Keratinocyte (primary cell): Measurements from ENCODE around the gene CFAP46.

Experiments
- EZH2 ChIP-seq: IDR thresholded peaks from one replicate; pipeline ENCODE4 v1.6.1; 2012; ENCODE audit warnings: inconsistent platforms, mild to moderate bottlenecking, low read length, moderate library complexity
- TF ChIP-seq, protein P1 (sequence below), 3 experiments: IDR thresholded peaks in 1 of 3; conservative IDR thresholded peaks in 1 of 3; optimal IDR thresholded peaks in 1 of 3; 2 replicates in 2 of 3; 3 replicates in 1 of 3; pipeline versions ENCODE3 to v1.5.1; 2011; ENCODE audit warnings: low read length in 3 of 3, mild to moderate bottlenecking in 3 of 3, moderate library complexity in 2 of 3, control low read depth in 1 of 3, inconsistent platforms in 1 of 3; ENCODE audit not compliant: insufficient read depth in 2 of 3; ENCODE audit errors: extremely low read depth in 1 of 3

GRCh38 chr10:132856869-132857524 is 85.4 kb downstream of the CFAP46 start:
- TF ChIP-seq, protein P1, sequence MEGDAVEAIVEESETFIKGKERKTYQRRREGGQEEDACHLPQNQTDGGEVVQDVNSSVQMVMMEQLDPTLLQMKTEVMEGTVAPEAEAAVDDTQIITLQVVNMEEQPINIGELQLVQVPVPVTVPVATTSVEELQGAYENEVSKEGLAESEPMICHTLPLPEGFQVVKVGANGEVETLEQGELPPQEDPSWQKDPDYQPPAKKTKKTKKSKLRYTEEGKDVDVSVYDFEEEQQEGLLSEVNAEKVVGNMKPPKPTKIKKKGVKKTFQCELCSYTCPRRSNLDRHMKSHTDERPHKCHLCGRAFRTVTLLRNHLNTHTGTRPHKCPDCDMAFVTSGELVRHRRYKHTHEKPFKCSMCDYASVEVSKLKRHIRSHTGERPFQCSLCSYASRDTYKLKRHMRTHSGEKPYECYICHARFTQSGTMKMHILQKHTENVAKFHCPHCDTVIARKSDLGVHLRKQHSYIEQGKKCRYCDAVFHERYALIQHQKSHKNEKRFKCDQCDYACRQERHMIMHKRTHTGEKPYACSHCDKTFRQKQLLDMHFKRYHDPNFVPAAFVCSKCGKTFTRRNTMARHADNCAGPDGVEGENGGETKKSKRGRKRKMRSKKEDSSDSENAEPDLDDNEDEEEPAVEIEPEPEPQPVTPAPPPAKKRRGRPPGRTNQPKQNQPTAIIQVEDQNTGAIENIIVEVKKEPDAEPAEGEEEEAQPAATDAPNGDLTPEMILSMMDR (optimal IDR thresholded peaks at IDR 0.05 in 1 of 3, IDR thresholded peaks at IDR 0.05 in 1 of 3, conservative IDR thresholded peaks at IDR 0.05 in 1 of 3; ENCODE audit: extremely low read depth in 1 of 3, insufficient read depth in 2 of 3, low read length in 3 of 3), result no peak
- no peak for TF ChIP-seq EZH2
